SU-DHL-6 (cell line): Measurements from ENCODE around the gene ZNF219.

Experiments used
- H2AFZ ChIP-seq: fragments of 200-600 bp; sonication (generic); 2 replicates; pipeline ENCODE4 v1.6.1; 2014; ENCODE audit warnings: low read depth, mild to moderate bottlenecking, moderate library complexity, mixed read lengths, antibody characterized with exemption, low read length; ENCODE audit not compliant: severe bottlenecking
- H3F3A ChIP-seq: fragments of 200-600 bp; shearing (Covaris generic); 2 replicates; pipeline ENCODE4 v1.6.0; 2016; ENCODE audit warnings: antibody characterized with exemption, mild to moderate bottlenecking; ENCODE audit not compliant: insufficient read depth
- H3K27ac ChIP-seq: fragments of 200-600 bp; sonication (generic); 2 replicates; pipeline ENCODE4 v1.5.1; 2016; ENCODE audit warnings: low read depth, mild to moderate bottlenecking, low read length, moderate library complexity, mixed read lengths
- H3K27me3 ChIP-seq: fragments of 200-600 bp; sonication (generic), shearing (Covaris generic); 2 replicates; pipeline ENCODE4 v1.6.0; 2014; ENCODE audit warnings: mild to moderate bottlenecking, low read length
- H3K36me3 ChIP-seq: fragments of 200-600 bp; sonication (generic); 2 replicates; pipeline ENCODE4 v1.6.1; 2014; ENCODE audit warnings: mild to moderate bottlenecking, low read length, mixed read lengths
- H3K4me2 ChIP-seq: fragments of 300-600, 200-600 bp; shearing (Covaris generic), sonication (generic); 2 replicates; pipeline ENCODE4 v1.6.0; 2014; ENCODE audit warnings: low read length, low read depth, mild to moderate bottlenecking; ENCODE audit not compliant: poor library complexity, severe bottlenecking
- H3K4me3 ChIP-seq: fragments of 200-600 bp; sonication (generic); 2 replicates; pipeline ENCODE4 v1.5.1; 2014; ENCODE audit warnings: antibody characterized with exemption, low read length, mild to moderate bottlenecking, mixed read lengths; ENCODE audit not compliant: insufficient read depth, poor library complexity, severe bottlenecking
- H3K79me2 ChIP-seq: fragments of 200-600 bp; sonication (generic); 2 replicates; pipeline ENCODE4 v1.6.1; 2014; ENCODE audit warnings: mild to moderate bottlenecking, low read length, moderate library complexity; ENCODE audit not compliant: insufficient read depth
- H3K9ac ChIP-seq: fragments of 200-600 bp; sonication (generic); 2 replicates; pipeline ENCODE4 v1.7.0; 2014; ENCODE audit warnings: mild to moderate bottlenecking, low read length
- H3K9me2 ChIP-seq: fragments of 200-600 bp; sonication (generic); replicated peaks from 2 replicates; pipeline ENCODE4 v1.6.1; 2014; ENCODE audit warnings: low read length; ENCODE audit not compliant: insufficient read depth
- H3K9me3 ChIP-seq: fragments of 200-600 bp; sonication (generic); 2 replicates; pipeline ENCODE4 v1.6.1; 2014; ENCODE audit warnings: low read length, mixed read lengths; ENCODE audit not compliant: insufficient read depth
- H4K20me1 ChIP-seq: fragments of 200-600 bp; sonication (generic); 2 replicates; pipeline ENCODE4 v1.6.1; 2014; ENCODE audit warnings: low read depth, mild to moderate bottlenecking, antibody characterized with exemption, low read length, moderate library complexity, mixed read lengths
- CTCF ChIP-seq: fragments of 200-600 bp; sonication (generic); IDR thresholded peaks from one replicate; pipeline ENCODE4 v1.5.1; 2017; ENCODE audit warnings: antibody characterized with exemption, mild to moderate bottlenecking, low read length, moderate library complexity; ENCODE audit not compliant: insufficient read depth, poor library complexity, severe bottlenecking
- EZH2phosphoT487 ChIP-seq: fragments of 200-600 bp; sonication (generic), shearing (Covaris generic); conservative IDR thresholded peaks from 2 replicates; pipeline ENCODE4 v1.6.1; 2018; ENCODE audit warnings: mild to moderate bottlenecking, antibody characterized with exemption, low read length, moderate library complexity, mixed read lengths

ZNF219 gene

GRCh38 chr14:21054123-21054767 lies 44.2 kb downstream of the ZNF219 start:
- H3F3A ChIP-seq: no peaks in the 10 kb centered on the region
- no peaks in the 10 kb centered on the region for H4K20me1 ChIP-seq
- no peak overlapping the region for H3K4me3 ChIP-seq
- no peaks in the 10 kb centered on the region for H3K79me2 ChIP-seq
- H3K36me3 ChIP-seq: no peaks in the 10 kb centered on the region
- no peak overlapping the region for H3K27ac ChIP-seq
- no peaks in the 10 kb centered on the region for H3K9me2 ChIP-seq
- H3K9me3 ChIP-seq: no peaks in the 10 kb centered on the region
- no peak overlapping the region for H3K9ac ChIP-seq
- no peak overlapping the region for H3K4me2 ChIP-seq
- no peaks in the 10 kb centered on the region for H3K27me3 ChIP-seq
- no peak overlapping the region for H2AFZ ChIP-seq
- TF ChIP-seq EZH2phosphoT487 (no peak), CTCF (no peak)

- no peaks in the 10 kb centered on the region for H3K36me3 ChIP-seq
- no peak overlapping the region for H2AFZ ChIP-seq
- no peak overlapping the region for H3K27ac ChIP-seq
- H3K9me2 ChIP-seq: no peaks in the 10 kb centered on the region
- H3K9me3 ChIP-seq: no peaks in the 10 kb centered on the region
- no peaks in the 10 kb centered on the region for H3F3A ChIP-seq
- H4K20me1 ChIP-seq: no peaks in the 10 kb centered on the region
- H3K79me2 ChIP-seq: no peaks in the 10 kb centered on the region
- no peaks in the 10 kb centered on the region for H3K27me3 ChIP-seq
- no peak overlapping the region for H3K4me2 ChIP-seq
- no peak overlapping the region for H3K9ac ChIP-seq
- TF ChIP-seq EZH2phosphoT487 (no peak), CTCF (no peak)
- no peak overlapping the region for H3K4me3 ChIP-seq
Observed at GRCh38 chr14:21053184-21054122, 45.0 kb downstream of the ZNF219 start.

GRCh38 chr14:21050597-21050996 lies 47.9 kb downstream of the ZNF219 start:
- no peaks in the 10 kb centered on the region for H3K27me3 ChIP-seq
- no peak overlapping the region for H3K9ac ChIP-seq
- H3K9me2 ChIP-seq: no peaks in the 10 kb centered on the region
- no peaks in the 10 kb centered on the region for H3K9me3 ChIP-seq
- H2AFZ ChIP-seq: no peak overlapping the region
- no peaks in the 10 kb centered on the region for H3K79me2 ChIP-seq
- H3K4me2 ChIP-seq: no peak overlapping the region
- no peaks in the 10 kb centered on the region for H3F3A ChIP-seq
- H3K4me3 ChIP-seq: no peak overlapping the region
- H3K36me3 ChIP-seq: no peaks in the 10 kb centered on the region
- TF ChIP-seq EZH2phosphoT487 (no peak), CTCF (no peak)
- H4K20me1 ChIP-seq: no peaks in the 10 kb centered on the region
- no peak overlapping the region for H3K27ac ChIP-seq
